ENCODE results near the gene GRM5.

- TF ChIP-seq EZH2phosphoT487 (IDR thresholded peaks at IDR 0.05; ENCODE audit: low read depth) (no peak), CTCF (IDR thresholded peaks at IDR 0.05; ENCODE audit: low read depth, low read length) (no peak)
These were observed 156.3 kb downstream of the GRM5 start for GRCh38 chr11:88909500-88909899.
